ENCODE results near the gene CAPG. TPM values are rescaled to one million over a fixed set of nuclear protein-coding genes. Genes with fewer than 3 reads are reported as not detected.

CAPG gene
- total RNA-seq, 6 donors from 2014 or later, result 169 to 611 (median 375) TPM

DNA sequence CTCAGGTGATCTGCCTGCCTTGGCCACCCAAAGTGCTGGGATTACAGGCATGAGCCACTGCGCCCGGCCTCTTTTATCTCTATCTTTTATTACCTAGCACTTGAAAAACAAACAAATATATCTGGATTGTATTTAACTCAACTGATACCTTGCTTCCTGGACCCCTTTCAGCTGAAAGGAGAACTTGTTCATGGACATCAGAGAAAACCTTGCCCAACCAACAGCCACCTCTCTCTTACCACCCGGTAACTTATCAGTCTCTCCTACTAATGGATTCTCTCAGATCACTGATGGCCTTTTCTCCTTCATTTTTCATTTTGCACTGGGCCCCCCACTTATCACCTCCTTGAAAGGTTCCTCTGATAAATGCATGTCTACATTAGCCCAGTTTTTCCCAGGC is 62.6 kb downstream of the CAPG start:
- Histone ChIP-seq H3K27ac (no peak overlapping the region), H3K27me3 (no peaks in the 10 kb centered on the region), H3K4me1 (peaks cover 0 to 2% (median 1%) of the 10 kb centered on the region in 4 donors), H3K9me3 (no peaks in the 10 kb centered on the region), H3K4me3 (no peak overlapping the region), H3K36me3 (peaks cover 24 to 83% (median 56%) of the 10 kb centered on the region in 4 donors)
- TF ChIP-seq POLR2AphosphoS5 (IDR thresholded peaks at IDR 0.05) (no peak), EP300 (IDR thresholded peaks at IDR 0.05) (no peak), POLR2A (IDR thresholded peaks at IDR 0.05) (no peak)
- TF ChIP-seq, protein P1, sequence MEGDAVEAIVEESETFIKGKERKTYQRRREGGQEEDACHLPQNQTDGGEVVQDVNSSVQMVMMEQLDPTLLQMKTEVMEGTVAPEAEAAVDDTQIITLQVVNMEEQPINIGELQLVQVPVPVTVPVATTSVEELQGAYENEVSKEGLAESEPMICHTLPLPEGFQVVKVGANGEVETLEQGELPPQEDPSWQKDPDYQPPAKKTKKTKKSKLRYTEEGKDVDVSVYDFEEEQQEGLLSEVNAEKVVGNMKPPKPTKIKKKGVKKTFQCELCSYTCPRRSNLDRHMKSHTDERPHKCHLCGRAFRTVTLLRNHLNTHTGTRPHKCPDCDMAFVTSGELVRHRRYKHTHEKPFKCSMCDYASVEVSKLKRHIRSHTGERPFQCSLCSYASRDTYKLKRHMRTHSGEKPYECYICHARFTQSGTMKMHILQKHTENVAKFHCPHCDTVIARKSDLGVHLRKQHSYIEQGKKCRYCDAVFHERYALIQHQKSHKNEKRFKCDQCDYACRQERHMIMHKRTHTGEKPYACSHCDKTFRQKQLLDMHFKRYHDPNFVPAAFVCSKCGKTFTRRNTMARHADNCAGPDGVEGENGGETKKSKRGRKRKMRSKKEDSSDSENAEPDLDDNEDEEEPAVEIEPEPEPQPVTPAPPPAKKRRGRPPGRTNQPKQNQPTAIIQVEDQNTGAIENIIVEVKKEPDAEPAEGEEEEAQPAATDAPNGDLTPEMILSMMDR (IDR thresholded peaks at IDR 0.05), result no peak
- no peak for DNase-seq
- 78 to 83% methylated on average over 3 of the region's 3 CpGs for WGBS, 2 donors
- ATAC-seq (ENCODE audit: low FRiP score in 2 of 2), result no peak

Small RNA genes lying within 50 kb of the gene (small RNA-seq; reads per million reads assigned to genes)
- gene AC062037.1, result 0 reads per million in 4 donors
- gene AC062037.2, result 0 reads per million in 4 donors
- 0 reads per million in 4 donors for gene RF00019
- 0 reads per million in 4 donors for gene RN7SL113P
- 0 reads per million in 4 donors for gene RN7SL251P

Other genes starting within 250 kb of the CAPG start
- gene TGOLN2, start 82.4 kb downstream of the CAPG start, total RNA-seq, result 100 to 1,000 TPM; 128 to 172 (median 147) TPM
- 10 to 100 TPM; 36.7 to 81.5 (median 57.9) TPM for gene RETSAT, start 55.8 kb downstream of the CAPG start, total RNA-seq
- 10 to 100 TPM; 13.2 to 82.8 (median 24.1) TPM for gene ELMOD3, start 55.6 kb downstream of the CAPG start, total RNA-seq
- under 1 TPM in 1 of 6 donors, not detected in 5; 0.51 TPM for gene SH2D6, start 8.3 kb upstream of the CAPG start, total RNA-seq
- 100 to 1,000 TPM; 108 to 219 (median 168) TPM for gene MAT2A, start 128.8 kb upstream of the CAPG start, total RNA-seq
- gene GGCX, start 151.1 kb upstream of the CAPG start, total RNA-seq, result 10 to 100 TPM; 21.2 to 70.6 (median 38.0) TPM
- gene VAMP8, start 167.2 kb upstream of the CAPG start, total RNA-seq, result 100 to 1,000 TPM in 4 of 6 donors, 10 to 100 TPM in 2; 62.8 to 289 (median 154) TPM
- 100 to 1,000 TPM in 1 of 6 donors, 10 to 100 TPM in 5; 20.5 to 105 (median 44.0) TPM for gene VAMP5, start 174.1 kb upstream of the CAPG start, total RNA-seq
- gene RNF181, start 185.4 kb upstream of the CAPG start, total RNA-seq, result 100 to 1,000 TPM in 4 of 6 donors, 10 to 100 TPM in 2; 81.7 to 164 (median 108) TPM
- gene TMEM150A, start 192.3 kb upstream of the CAPG start, total RNA-seq, result 10 to 100 TPM; 18.9 to 45.8 (median 32.0) TPM
- gene C2orf68, start 201.7 kb upstream of the CAPG start, total RNA-seq, result 10 to 100 TPM; 24.6 to 46.1 (median 34.0) TPM
- 100 to 1,000 TPM in 1 of 6 donors, 10 to 100 TPM in 5; 36.8 to 176 (median 67.3) TPM for gene USP39, start 205.8 kb upstream of the CAPG start, total RNA-seq

Data from upper lobe of left lung (tissue), 6 donors.